ENCODE data around the gene PMIS2.

GRCh38 chr19:35545001-35545854 lies 40.7 kb upstream of the PMIS2 start, which contains the start of gene TMEM147:
- TF ChIP-seq, protein P1, sequence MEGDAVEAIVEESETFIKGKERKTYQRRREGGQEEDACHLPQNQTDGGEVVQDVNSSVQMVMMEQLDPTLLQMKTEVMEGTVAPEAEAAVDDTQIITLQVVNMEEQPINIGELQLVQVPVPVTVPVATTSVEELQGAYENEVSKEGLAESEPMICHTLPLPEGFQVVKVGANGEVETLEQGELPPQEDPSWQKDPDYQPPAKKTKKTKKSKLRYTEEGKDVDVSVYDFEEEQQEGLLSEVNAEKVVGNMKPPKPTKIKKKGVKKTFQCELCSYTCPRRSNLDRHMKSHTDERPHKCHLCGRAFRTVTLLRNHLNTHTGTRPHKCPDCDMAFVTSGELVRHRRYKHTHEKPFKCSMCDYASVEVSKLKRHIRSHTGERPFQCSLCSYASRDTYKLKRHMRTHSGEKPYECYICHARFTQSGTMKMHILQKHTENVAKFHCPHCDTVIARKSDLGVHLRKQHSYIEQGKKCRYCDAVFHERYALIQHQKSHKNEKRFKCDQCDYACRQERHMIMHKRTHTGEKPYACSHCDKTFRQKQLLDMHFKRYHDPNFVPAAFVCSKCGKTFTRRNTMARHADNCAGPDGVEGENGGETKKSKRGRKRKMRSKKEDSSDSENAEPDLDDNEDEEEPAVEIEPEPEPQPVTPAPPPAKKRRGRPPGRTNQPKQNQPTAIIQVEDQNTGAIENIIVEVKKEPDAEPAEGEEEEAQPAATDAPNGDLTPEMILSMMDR (IDR thresholded peaks at IDR 0.05; ENCODE audit: low read depth, low read length): no peak
- TF ChIP-seq POLR2A (IDR thresholded peaks at IDR 0.05; ENCODE audit: extremely low read depth, insufficient read length): peak; percentile 72

All from NB4 (cell line).